ENCODE results near the gene B3GAT1.

Gene B3GAT1

DNA sequence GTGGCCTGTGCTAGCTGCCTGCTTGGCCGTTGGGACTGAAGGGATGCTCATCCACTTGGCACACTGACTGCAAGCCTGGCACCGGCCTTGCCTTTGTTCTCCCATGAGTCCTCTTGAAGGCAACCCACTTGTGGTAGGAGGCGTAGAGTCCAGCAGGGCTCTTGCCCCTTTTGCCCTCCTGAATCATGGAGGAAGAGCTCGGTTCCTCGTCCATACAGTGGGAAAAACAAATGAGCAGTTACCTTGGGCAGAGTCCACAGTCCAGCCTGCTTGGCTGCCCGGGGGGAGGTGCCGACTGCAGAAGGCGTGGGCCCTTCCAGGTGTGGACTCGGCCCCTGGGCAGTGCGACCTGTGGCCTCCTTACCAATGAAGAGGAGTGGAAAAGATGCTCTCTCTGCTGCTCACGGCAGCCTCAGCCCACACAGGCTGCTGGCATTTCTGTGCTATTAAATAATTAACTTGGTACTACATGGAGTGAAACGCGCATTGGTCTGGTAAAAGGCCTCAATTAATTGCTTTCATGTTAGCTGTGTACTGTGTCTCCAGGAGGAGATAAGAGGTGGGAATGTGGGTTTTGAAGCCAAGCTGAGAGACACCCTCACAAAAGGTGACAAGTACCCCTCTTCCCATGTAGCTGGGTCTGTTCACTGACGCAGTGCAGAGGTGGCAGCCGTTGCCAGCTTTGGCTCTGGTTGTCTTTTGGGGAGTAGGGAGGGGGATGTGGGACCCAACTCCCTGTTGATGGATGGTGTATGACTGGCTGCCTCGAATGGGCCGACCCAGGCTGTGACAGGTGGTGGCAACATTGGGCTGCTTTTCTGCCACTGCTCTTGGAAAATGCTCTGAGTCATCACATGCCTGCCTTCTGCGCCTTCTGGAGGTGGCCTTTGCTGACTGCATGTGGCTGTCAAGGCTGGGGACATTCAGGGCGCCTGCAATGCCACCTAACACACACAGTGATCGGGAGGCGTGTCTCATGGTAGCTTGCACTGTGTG, 26.8 kb upstream of the B3GAT1 start:
- Histone ChIP-seq H3K9me3 (no peaks in the 10 kb centered on the region), H3K36me3 (no peaks in the 10 kb centered on the region), H3K27ac (no peak overlapping the region), H3K4me1 (no peaks in the 10 kb centered on the region), H3K4me3 (no peak overlapping the region), H3K27me3 (peaks cover 0 to 23% of the 10 kb centered on the region in 2 donors)
- DNase-seq: no peak
- TF ChIP-seq, protein P1, sequence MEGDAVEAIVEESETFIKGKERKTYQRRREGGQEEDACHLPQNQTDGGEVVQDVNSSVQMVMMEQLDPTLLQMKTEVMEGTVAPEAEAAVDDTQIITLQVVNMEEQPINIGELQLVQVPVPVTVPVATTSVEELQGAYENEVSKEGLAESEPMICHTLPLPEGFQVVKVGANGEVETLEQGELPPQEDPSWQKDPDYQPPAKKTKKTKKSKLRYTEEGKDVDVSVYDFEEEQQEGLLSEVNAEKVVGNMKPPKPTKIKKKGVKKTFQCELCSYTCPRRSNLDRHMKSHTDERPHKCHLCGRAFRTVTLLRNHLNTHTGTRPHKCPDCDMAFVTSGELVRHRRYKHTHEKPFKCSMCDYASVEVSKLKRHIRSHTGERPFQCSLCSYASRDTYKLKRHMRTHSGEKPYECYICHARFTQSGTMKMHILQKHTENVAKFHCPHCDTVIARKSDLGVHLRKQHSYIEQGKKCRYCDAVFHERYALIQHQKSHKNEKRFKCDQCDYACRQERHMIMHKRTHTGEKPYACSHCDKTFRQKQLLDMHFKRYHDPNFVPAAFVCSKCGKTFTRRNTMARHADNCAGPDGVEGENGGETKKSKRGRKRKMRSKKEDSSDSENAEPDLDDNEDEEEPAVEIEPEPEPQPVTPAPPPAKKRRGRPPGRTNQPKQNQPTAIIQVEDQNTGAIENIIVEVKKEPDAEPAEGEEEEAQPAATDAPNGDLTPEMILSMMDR (IDR thresholded peaks at IDR 0.05): no peak
- intact Hi-C loops (cut with DNase I; ENCODE audit: low total_unique reads): no loop called here

DNA sequence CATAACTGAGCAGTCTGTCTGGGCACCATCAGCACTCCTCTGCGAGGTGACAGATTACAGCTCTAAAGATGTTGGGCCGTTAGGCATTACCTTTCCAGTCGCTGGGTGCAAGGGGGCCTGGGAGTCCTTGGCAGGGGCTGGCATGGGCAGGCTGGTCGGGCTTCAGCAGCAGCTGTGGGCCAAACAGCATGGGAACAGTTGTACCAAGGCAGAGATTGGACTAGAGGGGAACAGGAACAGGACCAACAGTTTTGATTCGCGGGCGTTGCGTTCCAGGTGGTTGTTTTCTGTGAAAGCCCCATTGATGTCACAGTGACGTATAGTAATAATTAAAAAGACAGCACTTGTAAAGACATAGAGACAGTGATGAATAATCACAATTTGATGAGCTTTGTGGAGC, 25.8 kb upstream of the B3GAT1 start:
- Histone ChIP-seq H3K4me3 (no peak overlapping the region), H3K27me3 (peaks cover 0 to 18% of the 10 kb centered on the region in 2 donors), H3K4me1 (no peaks in the 10 kb centered on the region), H3K27ac (no peak overlapping the region), H3K36me3 (no peaks in the 10 kb centered on the region), H3K9me3 (no peaks in the 10 kb centered on the region)
- intact Hi-C loops (cut with DNase I; ENCODE audit: low total_unique reads): no loop called here
- TF ChIP-seq, protein P1 (IDR thresholded peaks at IDR 0.05): no peak
- no peak for DNase-seq

DNA sequence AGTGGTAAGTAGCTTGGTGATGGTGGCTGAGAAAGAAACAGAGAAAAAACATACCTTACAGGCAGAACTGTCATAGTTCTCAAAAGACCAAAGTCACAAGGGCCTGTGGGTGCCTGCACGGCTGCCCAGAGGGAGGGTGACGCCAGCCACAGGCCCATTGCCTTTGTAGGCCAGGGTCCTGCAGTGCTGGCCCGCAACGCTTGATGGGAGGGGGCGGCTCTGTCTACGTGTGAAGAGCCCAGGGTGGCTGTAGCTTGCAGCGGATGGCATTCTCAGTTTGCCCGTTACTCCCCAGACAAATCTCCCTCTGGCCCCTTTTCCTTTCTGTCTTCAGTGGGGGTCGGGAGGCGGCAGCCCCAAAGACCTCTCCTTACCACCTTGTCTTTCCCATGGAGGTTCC, 24.7 kb upstream of the B3GAT1 start:
- intact Hi-C loops (cut with DNase I; ENCODE audit: low total_unique reads): no loop called here
- H3K27ac ChIP-seq: no peak overlapping the region

DNA sequence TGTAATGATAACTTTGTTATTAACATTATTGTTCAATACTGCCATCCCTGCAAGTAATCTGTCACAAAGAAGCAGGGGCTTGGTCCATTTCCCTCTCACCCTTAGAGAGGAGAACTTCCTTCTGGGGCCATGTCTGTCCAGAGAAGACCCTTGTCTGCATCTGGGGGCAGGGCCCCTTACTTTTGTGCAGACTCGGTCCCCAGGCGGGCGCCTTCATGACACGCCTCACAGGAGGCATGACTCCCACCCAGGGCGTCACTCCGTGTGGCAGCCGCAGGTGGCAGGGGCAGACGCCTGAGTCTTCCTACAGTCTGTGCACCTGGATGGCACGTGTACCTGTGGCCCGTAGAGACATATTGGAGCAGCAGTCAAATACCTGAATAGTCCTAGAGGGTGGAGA, 21.8 kb upstream of the B3GAT1 start:
- no peaks in the 10 kb centered on the region for H3K36me3 ChIP-seq
- intact Hi-C loops (cut with DNase I; ENCODE audit: low total_unique reads): no loop called here
- DNase-seq: no peak
- H3K9me3 ChIP-seq: no peaks in the 10 kb centered on the region
- no peak overlapping the region for H3K27ac ChIP-seq
- TF ChIP-seq, protein P1 (IDR thresholded peaks at IDR 0.05): no peak
- H3K4me1 ChIP-seq: no peaks in the 10 kb centered on the region
- no peak overlapping the region for H3K4me3 ChIP-seq
- peaks cover 0 to 24% of the 10 kb centered on the region in 2 donors for H3K27me3 ChIP-seq

More for the DNA sequence above, 24.7 kb upstream of the B3GAT1 start:
- Histone ChIP-seq H3K4me1 (no peaks in the 10 kb centered on the region), H3K27me3 (peaks cover 0 to 13% of the 10 kb centered on the region in 2 donors), H3K4me3 (no peak overlapping the region), H3K36me3 (no peaks in the 10 kb centered on the region), H3K9me3 (no peaks in the 10 kb centered on the region)
- TF ChIP-seq, protein P1 (IDR thresholded peaks at IDR 0.05): no peak
- DNase-seq: no peak

DNA sequence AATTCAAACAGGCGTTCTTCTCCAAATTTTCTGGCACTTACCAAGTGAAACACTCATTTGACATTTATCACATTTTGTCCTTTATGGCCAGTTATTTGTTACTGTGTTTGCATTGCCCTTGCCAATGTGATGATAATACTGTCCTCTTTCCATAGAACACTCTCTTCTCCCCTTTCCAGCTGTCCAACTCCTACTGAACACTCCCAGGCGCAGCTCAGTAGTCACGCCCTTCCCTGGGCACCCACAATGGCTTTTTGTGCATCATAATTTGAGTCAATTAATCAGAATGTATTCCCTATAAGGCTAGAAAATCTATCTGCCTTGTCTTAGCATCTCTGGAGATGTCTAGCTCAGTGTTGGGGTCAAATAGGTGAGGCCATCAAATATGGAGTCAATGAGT, 21.2 kb upstream of the B3GAT1 start:
- Histone ChIP-seq H3K4me3 (no peak overlapping the region), H3K4me1 (no peaks in the 10 kb centered on the region), H3K27me3 (peaks cover 0 to 28% of the 10 kb centered on the region in 2 donors), H3K36me3 (no peaks in the 10 kb centered on the region), H3K9me3 (no peaks in the 10 kb centered on the region), H3K27ac (no peak overlapping the region)
- intact Hi-C loops (cut with DNase I; ENCODE audit: low total_unique reads): no loop called here
- no peak for DNase-seq
- TF ChIP-seq, protein P1 (IDR thresholded peaks at IDR 0.05): no peak

Measured in tibial artery (tissue), 4 donors.